HepG2 (cell line): ENCODE data around the gene NAPB. TPM values are rescaled to one million over a fixed set of nuclear protein-coding genes. Genes with fewer than 3 reads are reported as not detected.

ENCODE experiments used
- ATAC-seq: fragments of 200-7000 bp; cut with Tn5 transposase; 3 replicates; pipeline ENCODE4 v1.9.1; 2020; ENCODE audit warnings: mild to moderate bottlenecking, moderate library complexity
- BruUV-seq: library from RNA; stranded (reverse); fragments of 400-500 nt; replicated peaks from 2 replicates; lab custom pipeline; 2021; lab: Mats Ljungman, UMichigan
- CTCF ChIA-PET: fragments of 300-600 bp; formaldehyde crosslinking; extraction: SDS; loops from one replicate; lab custom pipeline; 2021; ENCODE audit warnings: low total read pairs, inconsistent platforms, low intra/inter-chr PET ratio; lab: Yijun Ruan, JAX
- POLR2A ChIA-PET: fragments of 350-600 bp; sonication (Branson Sonifier 250); formaldehyde crosslinking; loops from one replicate; lab custom pipeline; 2020; ENCODE audit warnings: antibody characterized with exemption, inconsistent platforms; lab: Yijun Ruan, JAX
- DNase-seq: peaks from one replicate; pipeline ENCODE4 v3.0.0-alpha.2; 2015; ENCODE audit warnings: low spot score
- FAIRE-seq: peaks from 3 replicates; lab custom pipeline; 2011; peaks lifted over from hg19 to GRCh38; lab: Jason Lieb, UNC
- H2AFZ ChIP-seq: one replicate; pipeline ENCODE4 v1.6.1; 2011; ENCODE audit warnings: low read length, inconsistent platforms
- H3K27ac ChIP-seq: fragments of 300-600 bp; 3 replicates; pipeline ENCODE4 v1.8.0; 2011; ENCODE audit warnings: mixed run types, mild to moderate bottlenecking, mixed read lengths, low read length, inconsistent platforms; ENCODE audit not compliant: insufficient read depth; ENCODE audit errors: extremely low read length
- H3K27me3 ChIP-seq, 2 experiments: fragments of 200-600 bp in 1 of 2; 2 replicates in 1 of 2; 3 replicates in 1 of 2; pipeline versions ENCODE4 v1.6.0 to v1.8.0; 2011; ENCODE audit warnings: low read length in 2 of 2, mild to moderate bottlenecking in 2 of 2, moderate library complexity in 2 of 2, inconsistent platforms in 1 of 2; ENCODE audit not compliant: insufficient read depth in 2 of 2, control insufficient read depth in 1 of 2
- H3K36me3 ChIP-seq, 2 experiments: fragments of 200-600 bp in 1 of 2; replicated peaks in 1 of 2; 2 replicates in 1 of 2; 3 replicates in 1 of 2; pipeline versions ENCODE4 v1.5.1 to v1.8.0; 2011; ENCODE audit warnings: low read length in 2 of 2, inconsistent platforms in 1 of 2; ENCODE audit not compliant: insufficient read depth in 2 of 2, control insufficient read depth in 1 of 2
- H3K4me1 ChIP-seq: 2 replicates; pipeline ENCODE4 v1.5.1; 2012; ENCODE audit warnings: low read length, inconsistent platforms; ENCODE audit not compliant: insufficient read depth
- H3K4me2 ChIP-seq: 2 replicates; pipeline ENCODE4 v1.6.0; 2011; ENCODE audit warnings: low read depth, low read length, inconsistent platforms
- H3K4me3 ChIP-seq, 3 experiments: fragments of 200-600 bp in 1 of 3; sonication (generic), shearing (Covaris generic) in 1 of 3; replicated peaks in 1 of 3; 2 replicates each; pipeline ENCODE4 v1.5.1; 2011 to 2016; ENCODE audit warnings: low read length in 3 of 3, inconsistent platforms in 2 of 3, low read depth in 2 of 3, mild to moderate bottlenecking in 2 of 3, control low read depth in 1 of 3, mixed read lengths in 1 of 3; ENCODE audit not compliant: insufficient read depth in 1 of 3
- H3K79me2 ChIP-seq: one replicate; pipeline ENCODE4 v1.6.1; 2011; ENCODE audit warnings: low read length, inconsistent platforms; ENCODE audit not compliant: insufficient read depth
- H3K9ac ChIP-seq: 2 replicates; pipeline ENCODE4 v1.6.0; 2011; ENCODE audit warnings: mild to moderate bottlenecking, low read depth, low read length, inconsistent platforms; ENCODE audit not compliant: insufficient read depth
- H3K9me3 ChIP-seq: 2 replicates; pipeline ENCODE4 v1.5.1; 2012; ENCODE audit warnings: mild to moderate bottlenecking, low read length
- H4K20me1 ChIP-seq: 2 replicates; pipeline ENCODE4 v1.6.0; 2011; ENCODE audit warnings: inconsistent platforms, mild to moderate bottlenecking, low read length, moderate library complexity; ENCODE audit not compliant: insufficient read depth
- MAFF ChIP-seq: IDR thresholded peaks from 2 replicates; pipeline ENCODE4 v1.6.1; 2011; ENCODE audit warnings: low read depth, low read length, improper control_type of control experiment
- MAFK ChIP-seq, 2 experiments: IDR thresholded peaks in 1 of 2; conservative IDR thresholded peaks in 1 of 2; 2 replicates each; pipeline ENCODE4 v1.6.1; 2011; ENCODE audit warnings: improper control_type of control experiment in 2 of 2, low read length in 2 of 2
- ZNF143 ChIP-seq: sonication (generic); formaldehyde crosslinking; IDR thresholded peaks from 2 replicates; pipeline ENCODE4 v1.4.0; 2020; ENCODE audit warnings: missing genetic modification reagents
- WGBS: methylation state at CpG from one replicate; pipeline ENCODE4 v1.1.6; 2017; ENCODE audit warnings: low lambda C conversion rate; 5-methylcytosine and 5-hydroxymethylcytosine counted together
- in situ Hi-C: cut with HindIII; loops from 2 replicates; pipeline ENCODE4 v1.10.0; 2017; ENCODE audit warnings: low pct_unique_long_range_greater_than_20kb; ENCODE audit not compliant: extremely low pct_ligation_motif_present
- intact Hi-C: fragments of 100-400 bp; cut with micrococcal nuclease; formaldehyde crosslinking; loops from one replicate; pipeline ENCODE4 v1.10.0; 2022; ENCODE audit not compliant: unreplicated experiment
- polyA plus RNA-seq, 8 experiments: library from polyadenylated mRNA; depleted of rRNA in 3 of 8; stranded (reverse) in 7 of 8; unstranded in 1 of 8; fragments of >200 nt; fragmentation: Illumina TruSeq in 4 of 8; extraction: Trizol in 4 of 8; gene quantifications; 2 replicates each; pipeline versions ENCODE4 v1.2.1 to v1.2.3, GENCODE V29; 2011 to 2016; ENCODE audit warnings: low read depth in 4 of 8, missing spikeins in 1 of 8, mixed read lengths in 1 of 8; ENCODE audit not compliant: insufficient read depth in 1 of 8
- total RNA-seq, 5 experiments: library from RNA; depleted of rRNA; stranded (reverse); fragments of >200 nt; fragmentation: Illumina TruSeq; extraction: Trizol; gene quantifications; 2 replicates each; pipeline ENCODE4 v1.2.3, GENCODE V29; 2016; ENCODE audit warnings: low read depth in 1 of 5
- TF ChIP-seq, protein P1 (sequence below), 2 experiments: IDR thresholded peaks; 2 replicates each; pipeline ENCODE4 v1.6.1; 2011 to 2012; ENCODE audit warnings: low read length in 2 of 2, borderline replicate concordance in 1 of 2, low read depth in 1 of 2, mild to moderate bottlenecking in 1 of 2, moderate library complexity in 1 of 2

The NAPB gene
- total and polyA plus RNA-seq, 2 of the 13 experiments (the other 11 are each of a cell fraction or from before 2014, with no cell fraction given): 15.2 to 16.1 TPM

DNA sequence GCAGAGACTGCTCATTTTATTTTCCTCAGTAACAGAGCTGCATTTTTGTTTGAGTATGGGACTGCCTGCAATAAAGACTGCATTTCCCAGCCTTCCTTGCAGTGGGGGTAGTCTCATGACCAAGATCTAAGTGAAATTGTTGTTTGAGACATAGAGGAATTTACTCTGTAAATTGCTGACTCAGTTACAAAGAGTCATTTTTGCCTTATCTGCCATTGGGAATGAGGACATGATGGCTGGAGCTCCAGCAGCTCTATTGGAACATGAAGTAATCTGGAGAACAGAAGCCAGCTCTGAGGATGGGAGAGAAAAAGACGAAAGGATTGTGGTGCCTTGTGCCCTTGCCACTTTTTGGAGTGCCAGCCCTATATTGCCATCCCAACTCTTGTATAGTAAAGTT lies 33.5 kb upstream of the NAPB start:
- BruUV-seq: no TSS peak
- no peaks in the 10 kb centered on the region for H3K4me1 ChIP-seq
- intact Hi-C loops: no loop called here
- no peaks in the 10 kb centered on the region for H3K9me3 ChIP-seq
- DNase-seq: no peak
- H4K20me1 ChIP-seq: no peaks in the 10 kb centered on the region
- ChIA-PET POLR2A (no interaction called here), CTCF (no interaction called here)
- FAIRE-seq: no peak
- WGBS: 24% methylated on average over 1 of the region's 1 CpG
- no peak overlapping the region for H2AFZ ChIP-seq
- no peak overlapping the region for H3K4me2 ChIP-seq
- H3K4me3 ChIP-seq: no peak overlapping the region
- H3K79me2 ChIP-seq: no peaks in the 10 kb centered on the region
- ATAC-seq: no peak
- in situ Hi-C loops: no loop called here
- no peak overlapping the region for H3K27ac ChIP-seq
- H3K9ac ChIP-seq: no peak overlapping the region
- TF ChIP-seq MAFK (conservative IDR thresholded peaks at IDR 0.05 in 1 of 2, IDR thresholded peaks at IDR 0.05 in 1 of 2; ENCODE audit: low read length in 2 of 2): peak; percentile 94 to 97
- TF ChIP-seq, protein P1, sequence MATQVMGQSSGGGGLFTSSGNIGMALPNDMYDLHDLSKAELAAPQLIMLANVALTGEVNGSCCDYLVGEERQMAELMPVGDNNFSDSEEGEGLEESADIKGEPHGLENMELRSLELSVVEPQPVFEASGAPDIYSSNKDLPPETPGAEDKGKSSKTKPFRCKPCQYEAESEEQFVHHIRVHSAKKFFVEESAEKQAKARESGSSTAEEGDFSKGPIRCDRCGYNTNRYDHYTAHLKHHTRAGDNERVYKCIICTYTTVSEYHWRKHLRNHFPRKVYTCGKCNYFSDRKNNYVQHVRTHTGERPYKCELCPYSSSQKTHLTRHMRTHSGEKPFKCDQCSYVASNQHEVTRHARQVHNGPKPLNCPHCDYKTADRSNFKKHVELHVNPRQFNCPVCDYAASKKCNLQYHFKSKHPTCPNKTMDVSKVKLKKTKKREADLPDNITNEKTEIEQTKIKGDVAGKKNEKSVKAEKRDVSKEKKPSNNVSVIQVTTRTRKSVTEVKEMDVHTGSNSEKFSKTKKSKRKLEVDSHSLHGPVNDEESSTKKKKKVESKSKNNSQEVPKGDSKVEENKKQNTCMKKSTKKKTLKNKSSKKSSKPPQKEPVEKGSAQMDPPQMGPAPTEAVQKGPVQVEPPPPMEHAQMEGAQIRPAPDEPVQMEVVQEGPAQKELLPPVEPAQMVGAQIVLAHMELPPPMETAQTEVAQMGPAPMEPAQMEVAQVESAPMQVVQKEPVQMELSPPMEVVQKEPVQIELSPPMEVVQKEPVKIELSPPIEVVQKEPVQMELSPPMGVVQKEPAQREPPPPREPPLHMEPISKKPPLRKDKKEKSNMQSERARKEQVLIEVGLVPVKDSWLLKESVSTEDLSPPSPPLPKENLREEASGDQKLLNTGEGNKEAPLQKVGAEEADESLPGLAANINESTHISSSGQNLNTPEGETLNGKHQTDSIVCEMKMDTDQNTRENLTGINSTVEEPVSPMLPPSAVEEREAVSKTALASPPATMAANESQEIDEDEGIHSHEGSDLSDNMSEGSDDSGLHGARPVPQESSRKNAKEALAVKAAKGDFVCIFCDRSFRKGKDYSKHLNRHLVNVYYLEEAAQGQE (IDR thresholded peaks at IDR 0.05; ENCODE audit: borderline replicate concordance in 1 of 2, low read depth in 1 of 2, low read length in 2 of 2): no peak
- TF ChIP-seq MAFF: peak; percentile 95
- TF ChIP-seq ZNF143 (CRISPR knock-in tag): no peak
- H3K36me3 ChIP-seq: no peaks in the 10 kb centered on the region
- H3K27me3 ChIP-seq: peaks cover 6 to 41% of the 10 kb centered on the region in 2 experiments; a peak in 3 of 5 replicates
